GM19193 (cell line): Measurements from ENCODE around the gene DISC1.

ENCODE experiments used
- POLR2A ChIP-seq: IDR thresholded peaks from 4 replicates; pipeline ENCODE4 v1.6.1; 2011; ENCODE audit not compliant: insufficient read depth, insufficient read length; ENCODE audit errors: extremely low read depth

Gene DISC1

GRCh38 chr1:231643935-231644237 is 17.3 kb downstream of the DISC1 start:
- TF ChIP-seq POLR2A = no peak

GRCh38 chr1:231653632-231654031 is 27.0 kb downstream of the DISC1 start:
- TF ChIP-seq POLR2A = no peak

GRCh38 chr1:231656741-231657140 is 30.2 kb downstream of the DISC1 start:
- no peak for TF ChIP-seq POLR2A

- no peak for TF ChIP-seq POLR2A
These were observed 33.6 kb downstream of the DISC1 start for GRCh38 chr1:231660198-231660597.

- no peak for TF ChIP-seq POLR2A
These were observed 36.7 kb downstream of the DISC1 start for GRCh38 chr1:231663211-231663792.

- TF ChIP-seq POLR2A = no peak
These were observed 38.5 kb downstream of the DISC1 start for GRCh38 chr1:231665101-231665500.

- TF ChIP-seq POLR2A = no peak
These were observed 39.1 kb downstream of the DISC1 start for GRCh38 chr1:231665726-231666125.

- no peak for TF ChIP-seq POLR2A
These were observed 39.8 kb downstream of the DISC1 start for GRCh38 chr1:231666220-231666936.

- TF ChIP-seq POLR2A = no peak
These were observed 40.5 kb downstream of the DISC1 start for GRCh38 chr1:231666937-231667608.

GRCh38 chr1:231667896-231668506 is 41.4 kb downstream of the DISC1 start:
- TF ChIP-seq POLR2A = no peak

GRCh38 chr1:231668826-231669225 is 42.2 kb downstream of the DISC1 start:
- TF ChIP-seq POLR2A = no peak

- no peak for TF ChIP-seq POLR2A
These were observed 44.2 kb downstream of the DISC1 start for GRCh38 chr1:231670755-231671154.

- TF ChIP-seq POLR2A = no peak
These were observed 48.0 kb downstream of the DISC1 start for GRCh38 chr1:231674575-231674974.

- TF ChIP-seq POLR2A = no peak
These were observed 49.9 kb downstream of the DISC1 start for GRCh38 chr1:231676487-231676886.

GRCh38 chr1:231677442-231677841 is 50.9 kb downstream of the DISC1 start:
- TF ChIP-seq POLR2A = no peak

- no peak for TF ChIP-seq POLR2A
These were observed 51.4 kb downstream of the DISC1 start for GRCh38 chr1:231678011-231678432.
